ENCODE data around the gene RGS7. TPM values are rescaled to one million over a fixed set of nuclear protein-coding genes. Genes with fewer than 3 reads are reported as not detected.

The RGS7 gene
- total and polyA plus RNA-seq, 2 of the 8 experiments (the other 6 are each of a cell fraction or from before 2014, with no cell fraction given) = 1.6 to 3.0 TPM

DNA sequence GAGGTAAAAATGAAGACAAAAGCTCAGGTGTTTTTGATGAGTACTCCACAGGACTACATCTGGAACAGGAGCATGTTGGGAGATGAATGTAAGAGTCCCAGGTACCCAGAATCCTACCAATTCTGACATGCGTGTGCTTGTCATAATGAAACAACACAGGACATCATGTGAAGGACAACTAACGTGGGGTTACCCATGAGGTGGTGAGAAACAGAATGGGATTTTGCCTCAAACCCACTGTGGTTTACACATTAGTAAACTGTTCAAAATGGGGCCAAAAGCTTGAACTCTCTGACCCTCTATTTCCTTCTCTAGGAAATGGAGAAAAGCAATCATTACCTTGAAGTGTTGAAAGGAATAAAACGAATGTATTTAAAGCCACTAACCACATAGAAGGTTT lies 266.2 kb downstream of the RGS7 start (continued):
- TF ChIP-seq, protein P1, sequence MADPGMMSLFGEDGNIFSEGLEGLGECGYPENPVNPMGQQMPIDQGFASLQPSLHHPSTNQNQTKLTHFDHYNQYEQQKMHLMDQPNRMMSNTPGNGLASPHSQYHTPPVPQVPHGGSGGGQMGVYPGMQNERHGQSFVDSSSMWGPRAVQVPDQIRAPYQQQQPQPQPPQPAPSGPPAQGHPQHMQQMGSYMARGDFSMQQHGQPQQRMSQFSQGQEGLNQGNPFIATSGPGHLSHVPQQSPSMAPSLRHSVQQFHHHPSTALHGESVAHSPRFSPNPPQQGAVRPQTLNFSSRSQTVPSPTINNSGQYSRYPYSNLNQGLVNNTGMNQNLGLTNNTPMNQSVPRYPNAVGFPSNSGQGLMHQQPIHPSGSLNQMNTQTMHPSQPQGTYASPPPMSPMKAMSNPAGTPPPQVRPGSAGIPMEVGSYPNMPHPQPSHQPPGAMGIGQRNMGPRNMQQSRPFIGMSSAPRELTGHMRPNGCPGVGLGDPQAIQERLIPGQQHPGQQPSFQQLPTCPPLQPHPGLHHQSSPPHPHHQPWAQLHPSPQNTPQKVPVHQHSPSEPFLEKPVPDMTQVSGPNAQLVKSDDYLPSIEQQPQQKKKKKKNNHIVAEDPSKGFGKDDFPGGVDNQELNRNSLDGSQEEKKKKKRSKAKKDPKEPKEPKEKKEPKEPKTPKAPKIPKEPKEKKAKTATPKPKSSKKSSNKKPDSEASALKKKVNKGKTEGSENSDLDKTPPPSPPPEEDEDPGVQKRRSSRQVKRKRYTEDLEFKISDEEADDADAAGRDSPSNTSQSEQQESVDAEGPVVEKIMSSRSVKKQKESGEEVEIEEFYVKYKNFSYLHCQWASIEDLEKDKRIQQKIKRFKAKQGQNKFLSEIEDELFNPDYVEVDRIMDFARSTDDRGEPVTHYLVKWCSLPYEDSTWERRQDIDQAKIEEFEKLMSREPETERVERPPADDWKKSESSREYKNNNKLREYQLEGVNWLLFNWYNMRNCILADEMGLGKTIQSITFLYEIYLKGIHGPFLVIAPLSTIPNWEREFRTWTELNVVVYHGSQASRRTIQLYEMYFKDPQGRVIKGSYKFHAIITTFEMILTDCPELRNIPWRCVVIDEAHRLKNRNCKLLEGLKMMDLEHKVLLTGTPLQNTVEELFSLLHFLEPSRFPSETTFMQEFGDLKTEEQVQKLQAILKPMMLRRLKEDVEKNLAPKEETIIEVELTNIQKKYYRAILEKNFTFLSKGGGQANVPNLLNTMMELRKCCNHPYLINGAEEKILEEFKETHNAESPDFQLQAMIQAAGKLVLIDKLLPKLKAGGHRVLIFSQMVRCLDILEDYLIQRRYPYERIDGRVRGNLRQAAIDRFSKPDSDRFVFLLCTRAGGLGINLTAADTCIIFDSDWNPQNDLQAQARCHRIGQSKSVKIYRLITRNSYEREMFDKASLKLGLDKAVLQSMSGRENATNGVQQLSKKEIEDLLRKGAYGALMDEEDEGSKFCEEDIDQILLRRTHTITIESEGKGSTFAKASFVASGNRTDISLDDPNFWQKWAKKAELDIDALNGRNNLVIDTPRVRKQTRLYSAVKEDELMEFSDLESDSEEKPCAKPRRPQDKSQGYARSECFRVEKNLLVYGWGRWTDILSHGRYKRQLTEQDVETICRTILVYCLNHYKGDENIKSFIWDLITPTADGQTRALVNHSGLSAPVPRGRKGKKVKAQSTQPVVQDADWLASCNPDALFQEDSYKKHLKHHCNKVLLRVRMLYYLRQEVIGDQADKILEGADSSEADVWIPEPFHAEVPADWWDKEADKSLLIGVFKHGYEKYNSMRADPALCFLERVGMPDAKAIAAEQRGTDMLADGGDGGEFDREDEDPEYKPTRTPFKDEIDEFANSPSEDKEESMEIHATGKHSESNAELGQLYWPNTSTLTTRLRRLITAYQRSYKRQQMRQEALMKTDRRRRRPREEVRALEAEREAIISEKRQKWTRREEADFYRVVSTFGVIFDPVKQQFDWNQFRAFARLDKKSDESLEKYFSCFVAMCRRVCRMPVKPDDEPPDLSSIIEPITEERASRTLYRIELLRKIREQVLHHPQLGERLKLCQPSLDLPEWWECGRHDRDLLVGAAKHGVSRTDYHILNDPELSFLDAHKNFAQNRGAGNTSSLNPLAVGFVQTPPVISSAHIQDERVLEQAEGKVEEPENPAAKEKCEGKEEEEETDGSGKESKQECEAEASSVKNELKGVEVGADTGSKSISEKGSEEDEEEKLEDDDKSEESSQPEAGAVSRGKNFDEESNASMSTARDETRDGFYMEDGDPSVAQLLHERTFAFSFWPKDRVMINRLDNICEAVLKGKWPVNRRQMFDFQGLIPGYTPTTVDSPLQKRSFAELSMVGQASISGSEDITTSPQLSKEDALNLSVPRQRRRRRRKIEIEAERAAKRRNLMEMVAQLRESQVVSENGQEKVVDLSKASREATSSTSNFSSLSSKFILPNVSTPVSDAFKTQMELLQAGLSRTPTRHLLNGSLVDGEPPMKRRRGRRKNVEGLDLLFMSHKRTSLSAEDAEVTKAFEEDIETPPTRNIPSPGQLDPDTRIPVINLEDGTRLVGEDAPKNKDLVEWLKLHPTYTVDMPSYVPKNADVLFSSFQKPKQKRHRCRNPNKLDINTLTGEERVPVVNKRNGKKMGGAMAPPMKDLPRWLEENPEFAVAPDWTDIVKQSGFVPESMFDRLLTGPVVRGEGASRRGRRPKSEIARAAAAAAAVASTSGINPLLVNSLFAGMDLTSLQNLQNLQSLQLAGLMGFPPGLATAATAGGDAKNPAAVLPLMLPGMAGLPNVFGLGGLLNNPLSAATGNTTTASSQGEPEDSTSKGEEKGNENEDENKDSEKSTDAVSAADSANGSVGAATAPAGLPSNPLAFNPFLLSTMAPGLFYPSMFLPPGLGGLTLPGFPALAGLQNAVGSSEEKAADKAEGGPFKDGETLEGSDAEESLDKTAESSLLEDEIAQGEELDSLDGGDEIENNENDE (IDR thresholded peaks at IDR 0.05; ENCODE audit: insufficient replicate concordance, low read length) = no peak
